Left ventricle myocardium inferior (tissue), 1 donor: Measurements from ENCODE around the gene LY6G6D. TPM values are rescaled to one million over a fixed set of nuclear protein-coding genes. Genes with fewer than 3 reads are reported as not detected.

Experiments
- DNase-seq: peaks from one replicate; pipeline ENCODE4 v3.0.0-alpha.2; 2020
- H3K27ac ChIP-seq: fragments of 200-600 bp; replicated peaks from 2 replicates; pipeline ENCODE4 v1.8.0; 2021
- H3K27me3 ChIP-seq: fragments of 200-600 bp; 2 replicates; pipeline ENCODE4 v1.8.0; 2021; ENCODE audit warnings: low read depth
- H3K36me3 ChIP-seq: fragments of 200-600 bp; 2 replicates; pipeline ENCODE4 v1.8.0; 2021
- H3K4me1 ChIP-seq: fragments of 200-600 bp; 2 replicates; pipeline ENCODE4 v1.8.0; 2021
- H3K4me3 ChIP-seq: fragments of 200-600 bp; 2 replicates; pipeline ENCODE4 v1.8.0; 2021; ENCODE audit warnings: mild to moderate bottlenecking, moderate library complexity
- H3K9me3 ChIP-seq: fragments of 200-600 bp; replicated peaks from 2 replicates; pipeline ENCODE4 v1.8.0; 2021
- CTCF ChIP-seq: fragments of 200-600 bp; IDR thresholded peaks from 2 replicates; pipeline ENCODE4 v1.8.0; 2021; ENCODE audit warnings: antibody characterized with exemption, mild to moderate bottlenecking, borderline replicate concordance
- intact Hi-C: fragments of 100-400 bp; cut with micrococcal nuclease; formaldehyde crosslinking; loops from one replicate; pipeline ENCODE4 v1.11.0; 2022
- microRNA-seq: library from miRNA; unstranded; fragments of <30 nt; microRNA quantifications from one replicate; pipeline ENCODE4 v1.2.0, GENCODE V29; 2020
- total RNA-seq: library from RNA; stranded (reverse); fragmentation: NEBNext Ultra II Directional; extraction: Animal tissue kit (Norgen Biotek cat#: 25700); gene quantifications from one replicate; pipeline ENCODE4 v1.2.1, GENCODE V29; 2021
- donor health status: DM: no; HTN: yes; CAD: no; lungs with severe emphysema.

Gene LY6G6D
- total RNA-seq, 1 donor from 2014 or later = not detected

- Histone ChIP-seq H3K36me3 (peaks cover 5% of the 10 kb centered on the region), H3K9me3 (no peaks in the 10 kb centered on the region), H3K4me3 (peak overlapping the region; percentile 43), H3K27ac (no peak overlapping the region), H3K27me3 (no peaks in the 10 kb centered on the region), H3K4me1 (peaks cover 20% of the 10 kb centered on the region)
- no peak for TF ChIP-seq CTCF
- intact Hi-C loops = no loop called here
- no peak for DNase-seq
Observed at GRCh38 chr6:31765910-31766794, 51.0 kb downstream of the LY6G6D start.

GRCh38 chr6:31767096-31767645, 52.0 kb downstream of the LY6G6D start:
- peaks cover 5% of the 10 kb centered on the region for H3K36me3 ChIP-seq
- intact Hi-C loops = no loop called here
- no peak overlapping the region for H3K27ac ChIP-seq
- H3K4me3 ChIP-seq = no peak overlapping the region
- H3K4me1 ChIP-seq = peaks cover 20% of the 10 kb centered on the region
- H3K27me3 ChIP-seq = no peaks in the 10 kb centered on the region
- no peak for DNase-seq
- H3K9me3 ChIP-seq = no peaks in the 10 kb centered on the region
- TF ChIP-seq CTCF = no peak

Small RNAs within 50 kb of the gene (microRNA-seq; reads per million reads assigned to microRNA genes)
- 1.2 reads per million for gene MIR4646

Other genes starting within 250 kb of the LY6G6D start
- 1.1 TPM for gene MICB, start 217.2 kb upstream of the LY6G6D start, total RNA-seq
- gene MCCD1, start 186.4 kb upstream of the LY6G6D start, total RNA-seq = not detected
- 179 TPM for gene DDX39B, start 173.3 kb upstream of the LY6G6D start, total RNA-seq
- gene ATP6V1G2, start 168.7 kb upstream of the LY6G6D start, total RNA-seq = 1.6 TPM
- gene NFKBIL1, start 167.7 kb upstream of the LY6G6D start, total RNA-seq = 11.5 TPM
- not detected for gene LTA, start 143.1 kb upstream of the LY6G6D start, total RNA-seq
- gene TNF, start 139.8 kb upstream of the LY6G6D start, total RNA-seq = 0.47 TPM
- gene LTB, start 132.9 kb upstream of the LY6G6D start, total RNA-seq = 0.25 TPM
- gene LST1, start 129.1 kb upstream of the LY6G6D start, total RNA-seq = 6.5 TPM
- gene NCR3, start 122.3 kb upstream of the LY6G6D start, total RNA-seq = not detected
- gene AIF1, start 100.1 kb upstream of the LY6G6D start, total RNA-seq = 15.2 TPM
- gene PRRC2A, start 94.6 kb upstream of the LY6G6D start, total RNA-seq = 82.4 TPM
- gene BAG6, start 62.7 kb upstream of the LY6G6D start, total RNA-seq = 260 TPM
- gene APOM, start 59.5 kb upstream of the LY6G6D start, total RNA-seq = 2.4 TPM
- gene C6orf47, start 54.6 kb upstream of the LY6G6D start, total RNA-seq = 16.9 TPM
- gene GPANK1, start 50.4 kb upstream of the LY6G6D start, total RNA-seq = 19.2 TPM
- 105 TPM for gene CSNK2B, start 49.3 kb upstream of the LY6G6D start, total RNA-seq
- gene LY6G5B, start 45.4 kb upstream of the LY6G6D start, total RNA-seq = 4.4 TPM
- 1.5 TPM for gene LY6G5C, start 34.3 kb upstream of the LY6G6D start, total RNA-seq
- 29.6 TPM for gene ABHD16A, start 12.0 kb upstream of the LY6G6D start, total RNA-seq
- gene LY6G6F, start 8.5 kb upstream of the LY6G6D start, total RNA-seq = not detected
- not detected for gene LY6G6C, start 6.4 kb downstream of the LY6G6D start, total RNA-seq
- gene MPIG6B, start 8.0 kb downstream of the LY6G6D start, total RNA-seq = 0.19 TPM
- gene DDAH2, start 14.0 kb downstream of the LY6G6D start, total RNA-seq = 36.1 TPM
- 78.0 TPM for gene CLIC1, start 21.2 kb downstream of the LY6G6D start, total RNA-seq
- gene MSH5, start 24.7 kb downstream of the LY6G6D start, total RNA-seq = 1.3 TPM
- not detected for gene SAPCD1, start 47.3 kb downstream of the LY6G6D start, total RNA-seq
- gene VWA7, start 62.0 kb downstream of the LY6G6D start, total RNA-seq = 14.7 TPM
- 20.0 TPM for gene VARS1, start 80.4 kb downstream of the LY6G6D start, total RNA-seq
- gene LSM2, start 91.6 kb downstream of the LY6G6D start, total RNA-seq = 19.4 TPM
- 2.2 TPM for gene HSPA1L, start 99.9 kb downstream of the LY6G6D start, total RNA-seq
- gene HSPA1A, start 100.2 kb downstream of the LY6G6D start, total RNA-seq = 271 TPM
- 184 TPM for gene HSPA1B, start 112.4 kb downstream of the LY6G6D start, total RNA-seq
- gene NEU1, start 147.5 kb downstream of the LY6G6D start, total RNA-seq = 26.0 TPM
- 0.08 TPM for gene SLC44A4, start 163.6 kb downstream of the LY6G6D start, total RNA-seq
- 15.6 TPM for gene EHMT2, start 182.3 kb downstream of the LY6G6D start, total RNA-seq
- 3.5 TPM for gene ZBTB12, start 186.7 kb downstream of the LY6G6D start, total RNA-seq
- 9.7 TPM for gene C2, start 212.4 kb downstream of the LY6G6D start, total RNA-seq
- 3.7 TPM for gene CFB, start 230.7 kb downstream of the LY6G6D start, total RNA-seq
- 39.3 TPM for gene NELFE, start 243.6 kb downstream of the LY6G6D start, total RNA-seq
- 32.9 TPM for gene SKIC2, start 243.8 kb downstream of the LY6G6D start, total RNA-seq